Coronary artery (tissue), 2 donors: Measurements from ENCODE around the gene GATD1.

Source experiments
- DNase-seq: peaks from one replicate; pipeline ENCODE4 v3.0.0-alpha.2; 2017; ENCODE audit warnings: low spot score
- H3K27ac ChIP-seq, 2 donors: fragments of 200-600 bp; sonication (generic); one replicate each; pipeline ENCODE4 v1.5.1; 2016 to 2019
- H3K4me3 ChIP-seq: fragments of 200-600 bp; sonication (generic); 2 replicates; pipeline ENCODE4 v1.5.1; 2016; ENCODE audit warnings: mild to moderate bottlenecking, moderate library complexity
- CTCF ChIP-seq: fragments of 200-600 bp; sonication (generic); IDR thresholded peaks from one replicate; pipeline ENCODE4 v1.5.1; 2019; ENCODE audit warnings: antibody characterized with exemption

Gene GATD1

GRCh38 chr11:811446-812245 lies 34.4 kb upstream of the GATD1 start:
- no peak for TF ChIP-seq CTCF
- Histone ChIP-seq H3K4me3 (peak overlapping the region; percentile 43), H3K27ac (peak overlapping the region in 1 of 2 donors; percentile 17)
- no peak for DNase-seq

- no peak for DNase-seq
These were observed 32.8 kb upstream of the GATD1 start for GRCh38 chr11:810040-810567.

GRCh38 chr11:809287-810039 lies 32.2 kb upstream of the GATD1 start, which contains the start of gene RPLP2:
Gene RPLP2, plus strand, starts transcription at chr11:809967. Its CDS starts 268 bp downstream, at chr11:810235.
- Histone ChIP-seq H3K27ac (peak within 1 kb of the TSS; percentile 94 to 97), H3K4me3 (peak within 1 kb of the TSS; percentile 93)
- peak; percentile 99 for DNase-seq
- no peak for TF ChIP-seq CTCF

More at GRCh38 chr11:810040-810567, 32.8 kb upstream of the GATD1 start:
- Histone ChIP-seq H3K4me3 (peak overlapping the region; percentile 93), H3K27ac (peak overlapping the region; percentile 94 to 97)
- TF ChIP-seq CTCF = no peak

- peak overlapping the region; percentile 93 for H3K4me3 ChIP-seq
- H3K27ac ChIP-seq = peak overlapping the region; percentile 94 to 97
- DNase-seq = no peak
- no peak for TF ChIP-seq CTCF
These were observed 31.4 kb upstream of the GATD1 start for GRCh38 chr11:808427-809286.

- TF ChIP-seq CTCF = no peak
- DNase-seq = no peak
- Histone ChIP-seq H3K27ac (peak overlapping the region; percentile 72 to 95), H3K4me3 (peak overlapping the region; percentile 78)
These were observed 27.3 kb upstream of the GATD1 start for GRCh38 chr11:804599-804964.

GRCh38 chr11:803770-804598 lies 26.7 kb upstream of the GATD1 start:
- Histone ChIP-seq H3K27ac (peak overlapping the region in 1 of 2 donors; percentile 95), H3K4me3 (peak overlapping the region; percentile 78)
- no peak for DNase-seq
- no peak for TF ChIP-seq CTCF
